Ectodermal cell (in vitro differentiated cells): ENCODE data around the gene SPATA31C1.
"Not testable (repeated sequence)": the region's sequence is repeated elsewhere in the genome, so short reads cannot be mapped to it uniquely, and the experiment has no call there.

Source experiments
- H3K27ac ChIP-seq: 2 replicates; pipeline ENCODE4 v1.7.0; 2013; ENCODE audit warnings: mild to moderate bottlenecking, low read depth, low read length; ENCODE audit not compliant: insufficient read depth, poor library complexity, severe bottlenecking
- H3K27me3 ChIP-seq: 2 replicates; pipeline ENCODE4 v1.7.0; 2013; ENCODE audit warnings: mild to moderate bottlenecking, low read length; ENCODE audit not compliant: insufficient read depth, control insufficient read depth, poor library complexity, severe bottlenecking
- H3K36me3 ChIP-seq: one replicate; pipeline ENCODE4 v1.7.0; 2013; ENCODE audit warnings: low read length; ENCODE audit not compliant: control insufficient read depth, insufficient read depth
- H3K4me1 ChIP-seq: one replicate; pipeline ENCODE4 v1.7.0; 2013; ENCODE audit warnings: low read length; ENCODE audit not compliant: control insufficient read depth, insufficient read depth
- H3K4me3 ChIP-seq: 2 replicates; pipeline ENCODE4 v1.7.0; 2013; ENCODE audit warnings: low read depth, low read length, control low read depth; ENCODE audit not compliant: insufficient read depth
- H3K9me3 ChIP-seq: 2 replicates; pipeline ENCODE4 v1.7.0; 2013; ENCODE audit warnings: mild to moderate bottlenecking, low read length, moderate library complexity; ENCODE audit not compliant: control insufficient read depth
- WGBS, 2 experiments: methylation state at CpG; one replicate each; pipeline ENCODE4 v1.1.7; 2013; ENCODE audit warnings: missing lambda C conversion rate in 2 of 2; 5-methylcytosine and 5-hydroxymethylcytosine counted together

Gene SPATA31C1

DNA sequence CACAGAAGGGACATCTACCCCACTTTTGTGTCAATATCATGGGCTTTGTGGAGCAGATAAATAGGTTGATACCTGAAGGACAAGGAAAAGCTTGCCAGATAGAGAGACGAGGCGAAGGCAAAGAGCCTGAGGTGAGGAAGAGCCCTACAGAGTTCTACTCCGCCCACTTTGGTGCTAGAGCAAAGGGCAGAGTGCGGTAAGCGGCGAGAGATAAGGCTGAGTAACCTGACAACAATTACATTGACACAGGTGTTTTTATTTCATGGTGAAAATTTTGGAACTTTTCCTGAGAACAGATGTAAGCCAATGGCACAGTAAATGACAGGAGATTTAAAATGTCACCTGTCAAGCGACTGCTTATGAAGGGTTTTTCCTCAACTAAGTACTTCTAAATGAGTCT, 16.7 kb downstream of the SPATA31C1 start:
- 90 to 93% methylated on average over 7 of the region's 7 CpGs for WGBS, 2 experiments
- not testable (repeated sequence) for H3K9me3 ChIP-seq, H3K36me3 ChIP-seq, H3K4me1 ChIP-seq, H3K27me3 ChIP-seq, H3K4me3 ChIP-seq, H3K27ac ChIP-seq

DNA sequence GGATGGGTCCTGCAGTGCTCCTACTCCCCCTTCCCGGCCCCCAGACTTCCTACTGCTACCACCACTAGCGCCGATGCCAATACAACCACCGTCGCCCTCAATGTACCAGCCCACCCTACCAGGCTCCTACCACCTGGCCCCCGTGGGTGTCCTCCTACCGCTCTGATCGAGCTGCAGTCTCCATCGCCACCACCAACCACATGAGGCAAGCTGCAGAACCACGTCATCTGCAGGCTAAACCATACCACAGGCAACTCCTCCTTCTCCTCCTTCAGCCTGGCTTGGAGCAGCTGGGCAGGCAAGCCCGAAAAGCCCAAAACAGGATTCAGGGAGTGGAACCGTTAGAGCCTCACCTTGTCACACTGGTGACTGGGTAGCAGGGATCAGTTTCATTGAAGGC, 19.6 kb downstream of the SPATA31C1 start:
- not testable (repeated sequence) for H3K4me3 ChIP-seq, H3K27ac ChIP-seq, H3K27me3 ChIP-seq, H3K36me3 ChIP-seq, H3K9me3 ChIP-seq, H3K4me1 ChIP-seq
- 83 to 98% methylated on average over 2 to 4 of the region's 12 CpGs for WGBS, 2 experiments

DNA sequence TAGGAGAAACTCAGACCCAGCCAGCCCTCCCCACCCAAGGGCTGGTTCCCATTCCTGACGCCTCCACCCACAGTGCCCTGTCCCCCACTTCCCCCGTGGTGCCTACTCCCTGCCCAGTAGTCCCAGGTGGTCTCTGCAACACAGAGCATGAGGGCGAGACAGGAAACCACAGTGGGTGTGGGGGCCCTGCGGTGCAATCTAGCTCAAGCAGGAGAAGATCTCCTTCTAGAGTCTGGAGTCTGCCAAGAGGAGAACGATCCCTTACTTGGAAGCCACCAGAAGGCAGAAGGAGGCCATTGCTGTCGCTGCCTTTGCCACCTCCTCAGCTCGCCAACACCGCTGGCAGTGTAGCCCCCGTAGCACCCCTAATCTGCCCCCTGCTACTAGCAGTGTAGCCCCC, 20.2 kb downstream of the SPATA31C1 start:
- H3K27ac ChIP-seq, H3K27me3 ChIP-seq, H3K4me3 ChIP-seq, H3K36me3 ChIP-seq, H3K4me1 ChIP-seq, H3K9me3 ChIP-seq: not testable (repeated sequence)
- WGBS, 2 experiments = 93 to 94% methylated on average over 8 to 9 of the region's 9 CpGs

DNA sequence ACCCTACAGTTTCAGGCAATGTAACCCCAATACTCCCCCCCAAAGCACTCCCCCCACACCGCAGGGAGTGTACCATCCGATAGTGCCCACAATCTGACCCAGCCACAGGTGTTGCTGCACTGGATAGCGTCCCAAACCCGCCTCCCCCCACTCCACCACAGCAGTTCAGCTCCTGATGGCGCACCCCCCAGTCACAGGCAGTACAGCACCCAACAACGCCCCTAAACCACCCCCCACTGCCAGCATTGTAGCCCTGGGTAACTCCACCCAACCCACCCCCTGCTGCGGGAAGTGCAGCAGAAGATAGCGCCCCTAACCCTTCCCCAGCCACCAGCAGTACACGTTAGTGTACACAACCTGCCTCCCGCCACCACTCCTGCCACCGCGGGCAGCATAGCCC, 20.6 kb downstream of the SPATA31C1 start:
- H3K27me3 ChIP-seq, H3K4me1 ChIP-seq, H3K4me3 ChIP-seq, H3K36me3 ChIP-seq, H3K27ac ChIP-seq, H3K9me3 ChIP-seq: not testable (repeated sequence)
- 83 to 89% methylated on average over 5 of the region's 12 CpGs for WGBS, 2 experiments

DNA sequence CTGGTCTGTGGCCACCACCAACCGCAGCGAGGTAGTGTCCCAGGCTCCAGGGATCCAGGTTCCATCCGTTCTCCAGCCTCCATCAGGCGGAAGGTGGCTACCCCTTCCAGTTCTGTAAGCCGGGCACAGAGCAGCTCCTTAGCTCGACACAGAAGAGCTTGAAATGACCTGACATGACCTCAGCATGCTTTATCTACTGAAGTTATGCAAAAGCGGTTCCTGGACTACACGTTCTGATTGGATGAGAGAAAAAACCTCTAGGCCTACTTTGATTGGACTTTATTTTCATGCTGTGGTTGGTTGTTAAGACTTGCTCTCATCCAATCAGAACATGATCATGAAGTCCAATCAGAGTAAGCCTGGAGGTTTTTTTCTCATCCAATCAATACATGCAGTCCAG, 21.3 kb downstream of the SPATA31C1 start:
- H3K4me3 ChIP-seq, H3K9me3 ChIP-seq, H3K27ac ChIP-seq, H3K36me3 ChIP-seq, H3K27me3 ChIP-seq, H3K4me1 ChIP-seq: not testable (repeated sequence)
- WGBS, 2 experiments = 94 to 95% methylated on average over 8 of the region's 8 CpGs

DNA sequence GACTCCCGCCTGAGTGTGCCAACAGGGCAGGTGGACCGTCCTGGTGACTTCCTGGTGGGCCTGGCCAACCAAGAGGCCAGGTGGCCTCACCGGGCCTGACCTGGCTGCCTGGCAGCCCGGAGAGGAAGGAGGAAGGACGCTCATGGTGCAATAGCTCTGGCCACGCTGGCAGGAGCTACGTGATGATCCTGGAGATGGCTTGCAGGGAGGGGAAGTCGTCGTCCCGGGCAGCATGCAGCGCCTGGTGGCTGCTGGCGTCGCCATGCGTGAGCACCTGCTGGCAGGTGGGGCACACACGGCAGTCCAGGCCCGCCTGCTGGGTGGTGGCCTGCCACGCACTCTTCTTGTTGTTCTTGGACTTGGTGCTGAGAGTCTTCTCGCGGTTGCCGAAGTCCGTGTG, 26.3 kb downstream of the SPATA31C1 start:
- 90 to 91% methylated on average over 21 of the region's 21 CpGs for WGBS, 2 experiments
- no peak overlapping the region for H3K27ac ChIP-seq
- H3K9me3 ChIP-seq = no peaks in the 10 kb centered on the region
- H3K36me3 ChIP-seq = no peaks in the 10 kb centered on the region
- H3K4me3 ChIP-seq = no peak overlapping the region
- no peaks in the 10 kb centered on the region for H3K27me3 ChIP-seq
- no peaks in the 10 kb centered on the region for H3K4me1 ChIP-seq

DNA sequence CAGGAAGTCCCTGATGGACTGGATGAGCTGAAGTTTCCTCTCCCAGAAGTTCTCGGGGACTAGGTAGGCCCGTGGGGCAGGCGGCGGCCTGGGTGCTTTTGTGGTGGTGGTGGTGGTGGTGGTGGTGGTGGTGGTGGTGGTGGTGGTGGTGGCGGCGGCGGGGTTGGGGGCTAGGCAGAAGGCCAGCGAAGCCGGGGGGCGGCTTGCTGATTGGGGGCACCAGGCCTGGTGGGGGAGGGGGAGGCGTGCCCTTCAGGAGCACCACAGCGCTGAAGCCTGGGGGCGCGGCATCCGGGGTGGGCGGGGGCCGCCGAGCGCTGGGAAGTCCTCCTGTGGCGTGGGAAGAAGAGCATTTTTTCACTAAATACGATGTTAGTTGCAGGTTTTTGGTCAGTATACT, 26.9 kb downstream of the SPATA31C1 start:
- 91 to 94% methylated on average over 21 of the region's 21 CpGs for WGBS, 2 experiments
- no peaks in the 10 kb centered on the region for H3K4me1 ChIP-seq
- H3K4me3 ChIP-seq = no peak overlapping the region

DNA sequence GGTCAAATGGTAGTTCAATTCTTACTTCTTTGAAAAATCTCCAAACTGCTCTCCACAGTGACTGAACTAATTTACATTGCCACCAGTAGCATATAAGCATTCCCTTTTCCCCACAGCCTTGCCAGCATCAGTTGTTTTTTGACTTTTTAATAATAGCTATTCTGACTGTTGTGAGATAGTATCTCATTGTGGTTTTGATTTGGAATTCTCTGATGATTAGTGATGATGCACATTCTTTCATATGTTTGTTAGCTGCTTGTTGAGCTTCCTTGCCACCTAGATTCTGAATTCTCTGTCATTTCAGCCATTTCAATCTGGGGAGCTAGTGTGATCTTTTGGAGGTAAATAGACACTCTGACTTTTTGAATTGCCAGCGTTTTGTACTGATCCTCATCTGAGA, 32.5 kb downstream of the SPATA31C1 start:
- no peaks in the 10 kb centered on the region for H3K27me3 ChIP-seq

More for the DNA sequence above, 26.9 kb downstream of the SPATA31C1 start:
- Histone ChIP-seq H3K9me3 (no peaks in the 10 kb centered on the region), H3K36me3 (no peaks in the 10 kb centered on the region), H3K27me3 (no peaks in the 10 kb centered on the region), H3K27ac (no peak overlapping the region)

DNA sequence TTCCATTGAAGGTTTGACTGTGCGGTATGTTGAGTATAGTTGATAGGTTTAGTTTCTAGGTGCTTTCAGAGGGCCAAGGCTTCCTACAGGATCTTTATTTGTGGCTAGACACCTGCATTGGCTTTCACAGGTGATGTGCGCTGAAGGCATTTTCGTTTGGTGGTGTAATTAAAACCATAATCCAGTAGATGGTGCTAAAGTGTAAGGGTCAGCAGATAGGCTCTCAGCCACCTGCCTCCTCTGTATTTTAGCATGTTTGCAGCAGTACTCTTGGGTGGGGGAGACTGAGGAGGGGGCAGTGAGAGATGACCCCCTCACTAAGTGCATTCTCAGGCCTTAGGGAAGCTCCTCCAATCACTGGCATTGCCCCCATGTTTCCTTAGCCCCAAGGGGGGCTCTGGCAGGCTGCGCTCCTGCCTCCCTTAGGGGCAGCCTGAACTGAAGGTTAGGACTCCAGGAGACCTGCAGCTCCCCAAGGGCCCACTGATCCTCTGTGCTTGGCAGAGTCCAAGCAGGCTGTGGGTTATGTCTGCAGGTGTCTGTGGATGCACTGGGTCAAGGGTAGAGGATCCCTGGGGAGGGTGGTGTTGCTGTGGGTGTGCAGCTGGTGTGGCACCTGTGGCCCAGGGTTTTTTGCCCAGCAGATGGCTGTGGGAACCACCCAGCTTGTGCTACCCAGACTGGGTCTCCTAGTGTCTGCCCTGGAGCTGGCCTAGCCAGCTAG, 33.2 kb downstream of the SPATA31C1 start:
- Histone ChIP-seq H3K9me3 (no peaks in the 10 kb centered on the region), H3K4me3 (no peak overlapping the region), H3K4me1 (no peaks in the 10 kb centered on the region), H3K27ac (no peak overlapping the region), H3K36me3 (no peaks in the 10 kb centered on the region), H3K27me3 (no peaks in the 10 kb centered on the region)
- 58 to 59% methylated on average over 4 of the region's 4 CpGs for WGBS, 2 experiments

More for the DNA sequence above, 32.5 kb downstream of the SPATA31C1 start:
- no peak overlapping the region for H3K4me3 ChIP-seq
- no peaks in the 10 kb centered on the region for H3K36me3 ChIP-seq
- WGBS, 2 experiments = 76 to 80% methylated on average over 1 of the region's 1 CpG
- no peak overlapping the region for H3K27ac ChIP-seq
- H3K4me1 ChIP-seq = no peaks in the 10 kb centered on the region
- H3K9me3 ChIP-seq = no peaks in the 10 kb centered on the region

DNA sequence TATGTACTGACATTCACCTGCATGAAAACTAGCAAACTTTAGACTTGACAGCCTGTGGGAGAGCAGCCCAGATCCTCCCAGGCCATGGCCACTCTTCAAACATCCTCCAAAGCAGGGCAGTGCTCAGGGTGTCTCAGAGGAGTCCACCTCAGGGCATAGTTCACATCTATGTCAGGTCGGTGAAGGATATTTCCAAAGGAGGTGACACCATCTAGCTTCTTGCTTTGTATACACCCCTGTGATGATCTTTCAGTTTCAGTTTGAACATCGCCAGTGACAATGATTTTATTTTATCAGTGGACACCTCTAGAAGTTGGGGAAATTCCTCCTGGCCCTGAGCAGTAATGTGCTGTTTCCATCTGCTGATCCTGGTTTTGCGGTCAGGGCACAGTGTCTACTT, 36.5 kb downstream of the SPATA31C1 start:
- H3K27me3 ChIP-seq = no peaks in the 10 kb centered on the region
- no peak overlapping the region for H3K4me3 ChIP-seq
- H3K9me3 ChIP-seq = no peaks in the 10 kb centered on the region
- H3K36me3 ChIP-seq = no peaks in the 10 kb centered on the region
- H3K4me1 ChIP-seq = no peaks in the 10 kb centered on the region
- WGBS, 2 experiments = 91 to 92% methylated on average over 3 of the region's 3 CpGs
- no peak overlapping the region for H3K27ac ChIP-seq

DNA sequence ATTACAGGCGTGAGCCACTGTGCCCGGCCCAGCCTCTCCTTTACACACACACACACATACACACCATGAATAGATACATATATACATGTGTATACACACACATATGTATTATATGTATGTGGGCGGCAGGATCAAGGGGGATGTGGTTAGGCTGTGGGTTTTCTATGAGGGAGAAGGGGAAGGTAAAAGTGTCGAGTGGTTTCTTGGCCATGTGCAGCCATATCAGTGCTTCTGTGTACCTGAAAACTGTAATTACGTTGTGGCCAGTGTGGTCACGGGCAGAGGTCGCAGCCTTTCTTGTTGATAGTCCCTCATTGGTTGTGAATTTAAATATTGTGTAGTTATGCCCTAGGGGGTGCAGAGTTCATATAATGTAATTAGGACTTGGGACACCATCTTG, 40.1 kb downstream of the SPATA31C1 start:
- Histone ChIP-seq H3K27ac (no peak overlapping the region), H3K4me1 (no peaks in the 10 kb centered on the region), H3K9me3 (no peaks in the 10 kb centered on the region), H3K27me3 (no peaks in the 10 kb centered on the region), H3K4me3 (no peak overlapping the region), H3K36me3 (no peaks in the 10 kb centered on the region)
- 94 to 97% methylated on average over 6 to 7 of the region's 7 CpGs for WGBS, 2 experiments
